CD14-positive monocyte (primary cell): Measurements from ENCODE around the gene MGAT5B. TPM values are rescaled to one million over a fixed set of nuclear protein-coding genes. Genes with fewer than 3 reads are reported as not detected.

Source experiments
- DNase-seq, 3 donors: peaks; one replicate each; pipeline ENCODE4 v3.0.0-alpha.2; 2011 to 2022
- H2AFZ ChIP-seq: 2 replicates; pipeline ENCODE4 v1.6.0; 2012; ENCODE audit warnings: mild to moderate bottlenecking, low read depth, low read length, inconsistent platforms; ENCODE audit not compliant: insufficient read depth, poor library complexity, severe bottlenecking
- H3K27ac ChIP-seq, 2 donors: 1 replicate in 1 of 2; 2 replicates in 1 of 2; pipeline ENCODE4 v1.5.1; 2012 to 2013; ENCODE audit warnings: low read length in 2 of 2, control low read depth in 1 of 2, inconsistent platforms in 1 of 2, low read depth in 1 of 2, mild to moderate bottlenecking in 1 of 2
- H3K27me3 ChIP-seq, 2 donors: one replicate each; pipeline versions ENCODE4 v1.6.0 to v1.6.1; 2011 to 2013; ENCODE audit warnings: low read length in 2 of 2; ENCODE audit not compliant: control insufficient read depth in 2 of 2, insufficient read depth in 2 of 2
- H3K36me3 ChIP-seq, 2 donors: replicated peaks in 1 of 2; 1 replicate in 1 of 2; 2 replicates in 1 of 2; pipeline versions ENCODE4 v1.5.1 to v1.6.1; 2012 to 2013; ENCODE audit warnings: low read length in 2 of 2, control low read depth in 1 of 2, inconsistent platforms in 1 of 2, mild to moderate bottlenecking in 1 of 2; ENCODE audit not compliant: insufficient read depth in 2 of 2, control insufficient read depth in 1 of 2
- H3K4me1 ChIP-seq, 2 donors: 1 replicate in 1 of 2; 2 replicates in 1 of 2; pipeline versions ENCODE4 v1.5.1 to v1.6.1; 2012 to 2013; ENCODE audit warnings: low read length in 2 of 2, control low read depth in 1 of 2, inconsistent platforms in 1 of 2, mild to moderate bottlenecking in 1 of 2, moderate library complexity in 1 of 2; ENCODE audit not compliant: insufficient read depth in 2 of 2, control insufficient read depth in 1 of 2
- H3K4me2 ChIP-seq: replicated peaks from 2 replicates; pipeline ENCODE3; 2012; ENCODE audit warnings: low read length, moderate library complexity, mild to moderate bottlenecking; ENCODE audit not compliant: poor library complexity, severe bottlenecking; ENCODE audit errors: extremely low read depth
- H3K4me3 ChIP-seq, 3 experiments: fragments of 200-600 bp in 1 of 3; sonication (generic) in 1 of 3; replicated peaks in 1 of 3; 1 replicate in 2 of 3; 2 replicates in 1 of 3; pipeline ENCODE4 v1.5.1; 2011 to 2013; ENCODE audit warnings: low read length in 3 of 3, mild to moderate bottlenecking in 3 of 3, control low read depth in 2 of 3, low read depth in 2 of 3, inconsistent platforms in 1 of 3, moderate library complexity in 1 of 3
- H3K79me2 ChIP-seq: 2 replicates; pipeline ENCODE4 v1.6.0; 2012; ENCODE audit warnings: mild to moderate bottlenecking, control low read depth, inconsistent platforms, low read length, moderate library complexity; ENCODE audit not compliant: insufficient read depth
- H3K9ac ChIP-seq: 2 replicates; pipeline ENCODE4 v1.6.0; 2017; ENCODE audit warnings: low read length, mild to moderate bottlenecking; ENCODE audit not compliant: insufficient read depth, poor library complexity, severe bottlenecking
- H3K9me3 ChIP-seq, 2 donors: replicated peaks in 1 of 2; 1 replicate in 1 of 2; 2 replicates in 1 of 2; pipeline versions ENCODE4 v1.5.1 to v1.6.1; 2012 to 2013; ENCODE audit warnings: low read length in 2 of 2, control low read depth in 1 of 2; ENCODE audit not compliant: control insufficient read depth in 1 of 2, insufficient read depth in 1 of 2
- H4K20me1 ChIP-seq: 2 replicates; pipeline ENCODE4 v1.6.0; 2012; ENCODE audit warnings: mild to moderate bottlenecking, low read length, control low read depth, moderate library complexity; ENCODE audit not compliant: insufficient read depth
- H3K27ac Mint-ChIP-seq, 7 donors: one replicate each; pipeline ENCODE4 v1.8.0; 2020; ENCODE audit warnings: mild to moderate bottlenecking in 7 of 7, mixed read lengths in 7 of 7, moderate library complexity in 6 of 7, inconsistent platforms in 2 of 7
- H3K27me3 Mint-ChIP-seq, 3 donors: one replicate each; pipeline ENCODE4 v1.8.0; 2021 to 2022; ENCODE audit warnings: low read depth in 3 of 3, mild to moderate bottlenecking in 3 of 3, mixed read lengths in 3 of 3, moderate library complexity in 3 of 3, inconsistent platforms in 1 of 3
- H3K36me3 Mint-ChIP-seq, 2 donors: one replicate each; pipeline ENCODE4 v1.8.0; 2020; ENCODE audit warnings: mixed read lengths in 2 of 2, inconsistent platforms in 1 of 2, mild to moderate bottlenecking in 1 of 2
- H3K4me1 Mint-ChIP-seq: one replicate; pipeline ENCODE4 v1.8.0; 2020; ENCODE audit warnings: mild to moderate bottlenecking, mixed read lengths
- H3K4me3 Mint-ChIP-seq, 2 donors: one replicate each; pipeline ENCODE4 v1.8.0; 2020; ENCODE audit warnings: mild to moderate bottlenecking in 2 of 2, mixed read lengths in 2 of 2, moderate library complexity in 1 of 2
- H3K9me3 Mint-ChIP-seq, 7 donors: one replicate each; pipeline ENCODE4 v1.8.0; 2020 to 2022; ENCODE audit warnings: mixed read lengths in 7 of 7, mild to moderate bottlenecking in 6 of 7, moderate library complexity in 6 of 7, inconsistent platforms in 2 of 7
- WGBS: methylation state at CpG from one replicate; pipeline ENCODE4 v1.1.5; 2013; ENCODE audit warnings: missing lambda C conversion rate; ENCODE audit not compliant: insufficient coverage; 5-methylcytosine and 5-hydroxymethylcytosine counted together
- intact Hi-C, 2 donors: fragments of 100-400 bp; cut with micrococcal nuclease; formaldehyde crosslinking; loops; one replicate each; pipeline versions ENCODE4 v1.15.0 to v1.15.1; 2023
- polyA plus RNA-seq, 3 donors: library from polyadenylated mRNA; depleted of rRNA in 1 of 3; unstranded in 2 of 3; stranded (reverse) in 1 of 3; fragments of 300-500 nt in 2 of 3; fragments of >200 nt in 1 of 3; fragmentation: Illumina TruSeq in 2 of 3; gene quantifications; 1 replicate in 2 of 3; 2 replicates in 1 of 3; pipeline ENCODE4 v1.2.3, GENCODE V29; 2012 to 2021
- TF ChIP-seq, protein P1 (sequence below): fragments of 200-600 bp; IDR thresholded peaks from one replicate; pipeline ENCODE4 v1.8.0; 2022; ENCODE audit warnings: antibody characterized with exemption, mild to moderate bottlenecking

MGAT5B gene
- polyA plus RNA-seq, 3 donors = not detected

DNA sequence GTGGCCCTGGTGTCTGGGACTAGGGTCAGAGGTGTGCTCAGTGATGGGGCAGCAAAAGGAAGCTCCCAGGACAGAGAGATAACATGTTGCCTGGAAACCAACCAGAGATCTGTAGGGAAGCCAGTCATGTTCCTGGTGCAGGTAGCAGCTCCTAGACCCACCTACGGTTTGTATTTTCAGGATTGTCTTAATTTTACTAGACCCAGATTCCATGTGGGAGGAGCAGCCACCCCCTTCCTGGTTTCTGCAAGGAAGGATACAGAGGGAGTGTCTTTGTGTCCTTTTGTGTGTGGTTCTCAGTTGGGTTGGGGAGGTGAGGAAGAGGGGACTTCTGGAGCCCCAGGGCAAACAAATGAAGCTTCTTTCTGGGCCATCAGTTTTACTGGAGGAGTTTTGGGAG lies 53.9 kb downstream of the MGAT5B start:
- intact Hi-C loops = no loop called here
- H3K36me3 Mint-ChIP-seq = no peaks in the 10 kb centered on the region
- H2AFZ ChIP-seq = no peak overlapping the region
- no peak overlapping the region for H3K27ac Mint-ChIP-seq
- 44% methylated on average over 1 of the region's 1 CpG for WGBS
- H3K4me3 Mint-ChIP-seq = no peak overlapping the region
- DNase-seq = no peak
- H3K9me3 ChIP-seq = no peaks in the 10 kb centered on the region
- TF ChIP-seq, protein P1, sequence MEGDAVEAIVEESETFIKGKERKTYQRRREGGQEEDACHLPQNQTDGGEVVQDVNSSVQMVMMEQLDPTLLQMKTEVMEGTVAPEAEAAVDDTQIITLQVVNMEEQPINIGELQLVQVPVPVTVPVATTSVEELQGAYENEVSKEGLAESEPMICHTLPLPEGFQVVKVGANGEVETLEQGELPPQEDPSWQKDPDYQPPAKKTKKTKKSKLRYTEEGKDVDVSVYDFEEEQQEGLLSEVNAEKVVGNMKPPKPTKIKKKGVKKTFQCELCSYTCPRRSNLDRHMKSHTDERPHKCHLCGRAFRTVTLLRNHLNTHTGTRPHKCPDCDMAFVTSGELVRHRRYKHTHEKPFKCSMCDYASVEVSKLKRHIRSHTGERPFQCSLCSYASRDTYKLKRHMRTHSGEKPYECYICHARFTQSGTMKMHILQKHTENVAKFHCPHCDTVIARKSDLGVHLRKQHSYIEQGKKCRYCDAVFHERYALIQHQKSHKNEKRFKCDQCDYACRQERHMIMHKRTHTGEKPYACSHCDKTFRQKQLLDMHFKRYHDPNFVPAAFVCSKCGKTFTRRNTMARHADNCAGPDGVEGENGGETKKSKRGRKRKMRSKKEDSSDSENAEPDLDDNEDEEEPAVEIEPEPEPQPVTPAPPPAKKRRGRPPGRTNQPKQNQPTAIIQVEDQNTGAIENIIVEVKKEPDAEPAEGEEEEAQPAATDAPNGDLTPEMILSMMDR = no peak
- no peaks in the 10 kb centered on the region for H4K20me1 ChIP-seq
- H3K4me3 ChIP-seq = no peak overlapping the region
- no peak overlapping the region for H3K9ac ChIP-seq
- H3K79me2 ChIP-seq = no peaks in the 10 kb centered on the region
- H3K4me1 Mint-ChIP-seq = no peaks in the 10 kb centered on the region
- no peaks in the 10 kb centered on the region for H3K27me3 ChIP-seq
- no peaks in the 10 kb centered on the region for H3K4me1 ChIP-seq
- H3K27me3 Mint-ChIP-seq = peaks cover 4 to 7% (median 5%) of the 10 kb centered on the region in 3 donors
- no peak overlapping the region for H3K4me2 ChIP-seq
- H3K9me3 Mint-ChIP-seq = peaks cover 0 to 3% (median 0%) of the 10 kb centered on the region in 7 donors
- no peaks in the 10 kb centered on the region for H3K36me3 ChIP-seq
- H3K27ac ChIP-seq = no peak overlapping the region

DNA sequence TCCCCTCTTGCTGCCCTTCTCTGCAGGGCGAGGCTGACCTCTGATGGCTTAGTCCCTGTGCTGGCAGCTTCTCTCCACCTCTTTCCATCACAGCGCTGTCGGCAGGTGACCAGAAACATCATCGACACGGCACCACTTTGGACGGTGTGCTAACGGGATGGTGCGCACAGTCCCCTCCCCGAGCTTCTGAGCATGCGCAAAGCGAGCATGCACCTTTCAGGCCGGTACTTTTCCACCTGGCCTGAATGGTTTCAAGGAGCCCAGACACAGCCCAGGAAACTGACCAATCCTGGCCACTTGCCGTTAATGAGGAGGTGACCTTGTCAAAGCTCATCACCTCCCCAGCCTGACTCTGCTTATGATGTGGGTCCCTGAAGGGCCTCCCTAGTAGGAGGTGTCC lies 54.8 kb downstream of the MGAT5B start:
- H3K27me3 ChIP-seq = no peaks in the 10 kb centered on the region
- intact Hi-C loops = no loop called here

More for the DNA sequence above, 54.8 kb downstream of the MGAT5B start:
- Mint-ChIP-seq H3K27me3 (peaks cover 4 to 7% (median 5%) of the 10 kb centered on the region in 3 donors), H3K9me3 (peaks cover 0 to 3% (median 0%) of the 10 kb centered on the region in 7 donors), H3K4me3 (no peak overlapping the region), H3K27ac (no peak overlapping the region), H3K36me3 (no peaks in the 10 kb centered on the region), H3K4me1 (no peaks in the 10 kb centered on the region)
- Histone ChIP-seq H3K79me2 (no peaks in the 10 kb centered on the region), H4K20me1 (no peaks in the 10 kb centered on the region), H3K4me1 (no peaks in the 10 kb centered on the region), H3K27ac (no peak overlapping the region), H3K4me3 (no peak overlapping the region), H3K9me3 (no peaks in the 10 kb centered on the region), H3K4me2 (no peak overlapping the region), H3K9ac (no peak overlapping the region), H2AFZ (no peak overlapping the region), H3K36me3 (no peaks in the 10 kb centered on the region)
- TF ChIP-seq, protein P1 = no peak
- 92% methylated on average over 13 of the region's 13 CpGs for WGBS
- no peak for DNase-seq
